GM12891 (cell line): ENCODE data around the gene NPC1L1.

Experiments
- DNase-seq: peaks from one replicate; pipeline ENCODE4 v3.0.0; 2011; ENCODE audit warnings: low spot score; ENCODE audit not compliant: insufficient read length
- FAIRE-seq: peaks from 2 replicates; lab custom pipeline; 2011; peaks lifted over from hg19 to GRCh38; lab: Jason Lieb, UNC
- PAX5 ChIP-seq: IDR thresholded peaks from 2 replicates; pipeline ENCODE4 v1.6.1; 2011; ENCODE audit warnings: low read length, moderate library complexity, mild to moderate bottlenecking; ENCODE audit not compliant: insufficient read depth, severe bottlenecking
- POLR2A ChIP-seq: IDR thresholded peaks from 2 replicates; pipeline ENCODE4 v1.6.1; 2011; ENCODE audit warnings: low read depth, low read length, control low read depth
- POLR2AphosphoS5 ChIP-seq: IDR thresholded peaks from 2 replicates; pipeline ENCODE4 v1.6.1; 2011; ENCODE audit warnings: low read depth, low read length, control low read depth
- POU2F2 ChIP-seq: IDR thresholded peaks from 2 replicates; pipeline ENCODE4 v1.6.1; 2011; ENCODE audit warnings: low read depth, mild to moderate bottlenecking, control low read depth, low read length, moderate library complexity
- SPI1 ChIP-seq: IDR thresholded peaks from 2 replicates; pipeline ENCODE4 v1.6.1; 2011; ENCODE audit warnings: low read depth, low read length, control low read depth
- TAF1 ChIP-seq: IDR thresholded peaks from 2 replicates; pipeline ENCODE4 v1.6.1; 2011; ENCODE audit warnings: low read depth, low read length, control low read depth

The NPC1L1 gene

GRCh38 chr7:44537442-44537841 lies 3.7 kb downstream of the NPC1L1 start:
- no peak for TF ChIP-seq POLR2A
- TF ChIP-seq PAX5, result no peak
- TF ChIP-seq POU2F2, result no peak
- DNase-seq (no peak), FAIRE-seq (no peak)

DNA sequence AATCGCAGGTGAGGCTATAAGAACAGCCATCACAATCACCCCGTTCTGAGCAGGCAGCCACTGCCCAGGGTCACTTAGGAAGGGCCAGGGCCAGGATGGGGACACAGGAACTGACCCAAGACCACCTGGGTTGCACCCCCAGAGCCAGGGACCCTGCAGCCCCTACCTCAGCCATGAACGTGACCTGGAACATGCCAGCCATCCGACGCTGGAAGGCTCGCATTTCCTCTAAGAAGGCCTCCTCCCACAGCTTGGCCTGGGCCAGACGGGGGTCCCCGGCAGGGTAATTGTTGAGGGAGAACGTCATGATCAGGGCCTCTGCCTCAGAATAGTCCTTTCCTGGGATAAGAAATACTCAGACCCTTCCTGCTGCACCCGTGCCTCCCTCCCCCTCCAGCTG lies 5.0 kb downstream of the NPC1L1 start:
- TF ChIP-seq POLR2AphosphoS5 (no peak), TAF1 (no peak), POLR2A (no peak), PAX5 (no peak), POU2F2 (no peak), SPI1 (no peak)

DNA sequence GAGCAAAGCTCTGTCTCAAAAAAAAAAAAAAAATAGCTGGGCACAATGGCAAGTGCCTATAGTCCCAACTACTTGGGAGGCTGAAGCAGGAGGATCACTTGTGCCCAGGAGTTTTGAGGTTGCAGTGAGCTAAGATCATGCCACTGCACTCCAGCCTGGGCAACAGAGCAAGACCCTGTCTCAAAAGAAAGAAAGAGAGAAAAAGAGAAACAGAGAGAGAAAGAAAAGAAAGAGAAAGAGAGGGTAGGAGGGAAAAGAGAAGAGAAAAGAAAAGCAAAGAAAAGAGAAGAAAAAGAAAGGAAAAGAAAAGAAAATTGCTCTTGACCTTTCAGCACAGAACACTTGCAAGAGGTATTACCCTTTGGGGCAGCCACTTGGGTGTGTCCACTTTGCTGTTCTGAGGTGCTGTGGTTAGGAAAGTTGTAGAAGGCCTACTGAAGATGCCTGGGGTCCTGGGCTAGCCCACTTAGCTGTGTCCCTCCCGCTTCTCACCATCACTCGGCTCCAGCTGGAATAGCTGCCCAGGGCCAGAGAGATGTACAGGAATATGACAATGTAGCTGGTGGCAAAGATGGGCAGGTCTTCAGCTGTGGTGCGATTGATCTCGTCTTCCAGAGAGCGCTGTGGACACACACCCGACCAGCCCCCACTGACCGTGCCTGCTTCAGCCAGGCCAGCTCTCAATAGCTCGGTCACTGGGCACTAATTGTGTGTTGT lies 5.6 kb downstream of the NPC1L1 start:
- DNase-seq, result no peak
- FAIRE-seq, result no peak
- TF ChIP-seq SPI1 (no peak), POLR2A (no peak), POLR2AphosphoS5 (no peak)

More for the DNA sequence above, 5.0 kb downstream of the NPC1L1 start:
- DNase-seq (no peak), FAIRE-seq (no peak)

GRCh38 chr7:44534501-44534900 lies 6.6 kb downstream of the NPC1L1 start:
- no peak for TF ChIP-seq POLR2A
- no peak for TF ChIP-seq SPI1
- TF ChIP-seq POU2F2, result no peak
- TF ChIP-seq PAX5, result no peak
- TF ChIP-seq TAF1, result no peak
- no peak for TF ChIP-seq POLR2AphosphoS5

DNA sequence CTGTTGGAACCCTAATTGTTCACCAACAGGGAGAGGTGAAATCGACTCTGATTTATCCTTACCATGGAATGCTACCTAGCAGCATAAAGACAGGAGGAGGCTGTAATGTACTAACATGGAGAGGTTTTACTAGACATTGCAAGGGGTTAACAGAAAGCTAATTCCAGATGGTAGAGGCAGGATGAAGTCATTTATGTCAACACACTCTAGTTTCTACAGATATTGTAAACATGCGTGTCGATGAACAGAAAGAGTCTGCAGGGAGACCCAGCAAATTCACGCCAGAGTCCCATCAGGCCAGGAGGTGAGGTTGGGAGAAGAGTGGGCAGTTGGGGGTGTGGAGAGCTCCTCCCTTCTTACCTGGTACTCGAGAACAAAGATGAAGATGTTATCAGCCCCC lies 7.0 kb downstream of the NPC1L1 start:
- TF ChIP-seq PAX5 (no peak), SPI1 (no peak), TAF1 (no peak), POLR2AphosphoS5 (no peak), POLR2A (no peak), POU2F2 (no peak)
- DNase-seq, result no peak
- no peak for FAIRE-seq

More at GRCh38 chr7:44534501-44534900, 6.6 kb downstream of the NPC1L1 start:
- DNase-seq (peak; percentile 80), FAIRE-seq (peak; percentile 81)

DNA sequence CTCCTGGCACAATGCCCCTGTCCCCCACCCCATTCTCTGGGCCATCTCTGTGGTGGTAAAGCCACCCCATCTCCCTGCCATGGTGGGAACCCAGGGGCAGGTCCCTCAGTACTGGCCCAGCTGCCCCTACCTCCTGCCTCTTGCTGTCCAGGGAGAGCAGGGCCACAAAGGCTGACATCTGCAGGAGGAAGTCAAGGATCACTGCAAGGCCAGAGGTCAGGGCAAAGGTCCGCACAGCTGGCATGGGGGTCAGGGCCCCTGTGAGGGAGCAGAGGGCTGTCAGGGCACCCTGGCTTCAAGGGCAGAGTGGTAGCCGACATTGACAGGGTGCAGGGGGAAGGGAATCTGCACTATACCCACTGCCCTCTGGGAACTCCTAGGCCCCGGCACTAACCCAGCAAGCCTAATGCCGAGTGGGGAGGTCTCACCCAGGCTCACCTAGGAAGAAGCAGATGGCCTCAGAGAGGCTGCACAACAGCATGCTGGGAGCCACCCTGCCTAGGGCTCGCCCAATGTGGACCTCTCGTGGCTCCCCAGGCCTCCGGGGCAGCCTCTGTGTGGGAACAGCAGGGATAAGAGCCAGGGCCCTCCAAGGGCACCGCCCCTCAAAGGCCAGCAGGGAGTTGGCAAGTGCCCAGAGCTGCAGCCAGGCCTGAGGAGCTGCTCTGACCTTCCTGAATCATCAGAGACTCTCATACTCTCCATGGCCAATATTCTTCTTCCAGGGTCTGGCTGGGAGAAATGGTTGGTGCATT lies 7.7 kb downstream of the NPC1L1 start:
- DNase-seq (no peak), FAIRE-seq (no peak)
- no peak for TF ChIP-seq POU2F2
- TF ChIP-seq POLR2AphosphoS5, result no peak
- no peak for TF ChIP-seq TAF1
- no peak for TF ChIP-seq SPI1
- no peak for TF ChIP-seq PAX5
- TF ChIP-seq POLR2A, result no peak

DNA sequence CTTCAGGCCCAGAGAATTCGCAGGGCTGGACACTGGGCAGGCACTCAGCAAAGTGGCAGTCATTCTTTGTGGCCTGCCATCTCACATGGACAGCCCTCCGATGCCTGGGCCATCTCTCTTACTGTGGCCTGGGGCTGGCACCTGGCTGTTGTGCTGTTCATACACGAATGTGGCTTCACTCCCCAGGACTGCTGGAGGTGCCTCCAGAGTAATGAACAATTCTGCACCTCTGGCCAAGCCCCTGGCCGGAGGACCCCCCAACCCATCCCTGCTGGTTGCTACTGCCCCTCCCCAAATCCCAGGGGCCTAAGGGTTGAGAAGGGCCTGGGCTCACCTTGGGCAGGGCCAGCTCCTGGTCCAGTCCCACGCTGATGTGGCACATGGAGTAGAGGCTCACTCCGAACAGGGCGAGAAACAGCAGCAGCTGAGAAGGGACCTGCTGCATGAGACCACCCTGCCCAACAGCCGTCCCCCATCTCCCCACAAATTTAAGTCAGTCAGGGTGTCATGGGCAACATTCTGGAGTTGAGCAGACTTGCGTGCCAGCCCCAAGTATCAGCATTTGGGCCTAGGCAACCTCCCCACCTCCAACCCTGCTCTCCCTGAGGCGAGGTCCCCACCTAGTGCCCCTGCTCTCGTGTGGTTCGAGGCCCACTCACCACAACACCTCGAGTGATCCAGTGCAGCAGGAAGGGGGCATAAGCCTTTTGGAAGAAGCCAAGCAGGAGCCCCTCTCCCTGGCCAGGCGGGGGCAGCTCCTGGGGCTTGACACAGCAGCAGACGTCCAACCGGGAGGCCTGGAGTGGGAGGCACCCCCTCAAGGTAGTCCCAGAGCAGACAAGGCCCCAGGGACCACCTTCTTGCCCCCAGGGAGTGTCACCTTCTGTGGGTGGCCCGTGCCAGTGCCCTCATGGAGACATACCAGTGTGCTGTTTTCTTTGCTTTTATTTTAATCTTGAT lies 9.4 kb downstream of the NPC1L1 start:
- no peak for TF ChIP-seq PAX5
- TF ChIP-seq POLR2AphosphoS5, result no peak
- TF ChIP-seq POLR2A, result no peak
- TF ChIP-seq TAF1, result no peak
- TF ChIP-seq POU2F2, result no peak
- TF ChIP-seq SPI1, result no peak
- FAIRE-seq (no peak), DNase-seq (no peak)

DNA sequence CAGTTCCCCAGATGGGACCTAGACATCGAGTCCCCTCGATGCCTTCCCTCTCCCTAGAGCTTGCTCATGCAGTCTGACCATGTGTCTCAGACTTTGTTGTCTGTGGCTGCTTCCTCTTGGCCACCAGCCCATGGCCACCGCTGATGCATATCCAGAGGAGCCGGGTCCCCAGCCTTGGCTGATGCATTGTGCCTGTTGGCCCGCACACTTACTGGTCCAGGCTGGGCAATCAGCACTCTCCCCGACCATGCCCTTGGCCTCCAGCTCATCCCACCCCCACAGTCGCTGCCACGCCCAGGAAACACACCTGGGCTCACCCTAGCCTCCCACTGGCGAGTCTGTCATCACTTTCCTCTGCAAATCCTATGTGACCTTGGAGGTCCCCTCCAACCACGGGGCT lies 10.1 kb downstream of the NPC1L1 start:
- TF ChIP-seq POLR2AphosphoS5, result no peak
- TF ChIP-seq SPI1, result no peak
- no peak for TF ChIP-seq PAX5
- no peak for TF ChIP-seq POU2F2
- TF ChIP-seq TAF1, result no peak
- TF ChIP-seq POLR2A, result no peak
- no peak for DNase-seq
- FAIRE-seq, result no peak

- FAIRE-seq (no peak), DNase-seq (no peak)
- TF ChIP-seq TAF1 (no peak), POU2F2 (no peak), POLR2A (no peak), SPI1 (no peak), PAX5 (no peak), POLR2AphosphoS5 (no peak)
These were observed 16.2 kb downstream of the NPC1L1 start for GRCh38 chr7:44524811-44525388.
